A673 (cell line): Measurements from ENCODE around the gene GPC6. TPM values are rescaled to one million over a fixed set of nuclear protein-coding genes. Genes with fewer than 3 reads are reported as not detected.

Source experiments
- BruUV-seq: library from RNA; stranded (reverse); fragments of 400-500 nt; replicated peaks from 2 replicates; lab custom pipeline; 2021; lab: Mats Ljungman, UMichigan
- CTCF ChIA-PET: fragments of 300-600 bp; sonication (Branson Sonifier 250); formaldehyde crosslinking; loops from one replicate; lab custom pipeline; 2022; ENCODE audit warnings: antibody characterized with exemption; lab: Charles Lee
- POLR2A ChIA-PET: fragments of 300-600 bp; sonication (Branson Sonifier 250); formaldehyde crosslinking; loops from one replicate; lab custom pipeline; 2022; ENCODE audit warnings: antibody characterized with exemption; ENCODE audit not compliant: low non-redundant PET; lab: Charles Lee
- DNase-seq: peaks from one replicate; pipeline ENCODE4 v3.0.0-alpha.2; 2015; ENCODE audit warnings: low spot score
- H3K27ac ChIP-seq: fragments of 200-600 bp; sonication (generic); 2 replicates; pipeline ENCODE4 v1.5.1; 2016; ENCODE audit warnings: mixed run types, low read depth, mild to moderate bottlenecking, mixed read lengths, antibody characterized with exemption, low read length; ENCODE audit not compliant: poor library complexity, severe bottlenecking
- H3K27me3 ChIP-seq: fragments of 200-600 bp; sonication (generic); replicated peaks from 2 replicates; pipeline ENCODE4 v1.6.1; 2017; ENCODE audit warnings: mixed run types, low read depth, mild to moderate bottlenecking, mixed read lengths, antibody characterized with exemption, low read length; ENCODE audit not compliant: insufficient read depth, poor library complexity
- H3K36me3 ChIP-seq: fragments of 200-600 bp; sonication (generic); 2 replicates; pipeline ENCODE4 v1.6.1; 2016; ENCODE audit warnings: mixed run types, mild to moderate bottlenecking, mixed read lengths, antibody characterized with exemption, low read length; ENCODE audit not compliant: insufficient read depth, poor library complexity, severe bottlenecking
- H3K4me1 ChIP-seq: fragments of 200-600 bp; sonication (generic); 2 replicates; pipeline ENCODE4 v1.6.1; 2017; ENCODE audit warnings: mixed run types, mild to moderate bottlenecking, mixed read lengths, antibody characterized with exemption, low read length; ENCODE audit not compliant: insufficient read depth, poor library complexity, severe bottlenecking
- H3K4me3 ChIP-seq: fragments of 200-600 bp; sonication (generic); 2 replicates; pipeline ENCODE4 v1.5.1; 2016; ENCODE audit warnings: low read depth, mixed run types, mild to moderate bottlenecking, mixed read lengths, low read length; ENCODE audit not compliant: poor library complexity, severe bottlenecking
- H3K9me3 ChIP-seq: fragments of 200-600 bp; sonication (generic); 2 replicates; pipeline ENCODE4 v1.6.1; 2016; ENCODE audit warnings: mixed run types, low read depth, mild to moderate bottlenecking, mixed read lengths, antibody characterized with exemption, low read length; ENCODE audit not compliant: poor library complexity, severe bottlenecking
- EZH2 ChIP-seq: fragments of 200-600 bp; sonication (generic); IDR thresholded peaks from 2 replicates; pipeline ENCODE4 v1.6.1; 2017; ENCODE audit warnings: borderline replicate concordance, low read depth, mild to moderate bottlenecking, mixed read lengths, antibody characterized with exemption, low read length; ENCODE audit not compliant: poor library complexity, severe bottlenecking
- intact Hi-C: fragments of 100-400 bp; cut with micrococcal nuclease; formaldehyde crosslinking; loops from one replicate; pipeline ENCODE4 v1.10.0; 2022; ENCODE audit not compliant: unreplicated experiment
- total RNA-seq: library from RNA; stranded (reverse); gene quantifications from 2 replicates; pipeline ENCODE4 v1.2.3, GENCODE V29; 2021
- TF ChIP-seq, protein P1 (sequence below): fragments of 300-800, 200-600 bp; sonication (generic); conservative IDR thresholded peaks from 2 replicates; pipeline ENCODE4 v1.5.1; 2017; ENCODE audit warnings: low read depth, mild to moderate bottlenecking, antibody characterized with exemption, low read length, moderate library complexity, mixed read lengths

GPC6 gene
- total RNA-seq, 1 experiment from 2014 or later = 23.3 TPM

DNA sequence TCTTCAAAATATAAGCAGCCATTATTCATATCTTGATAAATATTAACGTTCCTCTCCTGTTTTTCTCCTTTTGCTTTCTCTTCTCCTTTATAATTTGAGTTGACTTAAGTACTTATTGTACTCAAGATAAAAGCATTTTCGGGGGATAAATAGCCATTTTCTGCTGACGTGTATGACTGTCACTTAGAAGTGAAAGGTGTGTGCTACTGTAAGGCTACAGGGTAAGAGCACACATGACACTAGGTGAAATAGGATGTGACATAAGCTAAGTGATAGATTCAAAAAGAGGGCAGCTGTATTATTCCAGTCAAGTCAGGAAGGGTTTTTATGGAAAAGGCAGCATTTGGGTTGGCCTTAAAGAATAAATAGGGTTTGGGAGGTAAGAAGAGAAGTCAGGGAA is 128.5 kb downstream of the GPC6 start:
- no peak for TF ChIP-seq EZH2
- TF ChIP-seq, protein P1, sequence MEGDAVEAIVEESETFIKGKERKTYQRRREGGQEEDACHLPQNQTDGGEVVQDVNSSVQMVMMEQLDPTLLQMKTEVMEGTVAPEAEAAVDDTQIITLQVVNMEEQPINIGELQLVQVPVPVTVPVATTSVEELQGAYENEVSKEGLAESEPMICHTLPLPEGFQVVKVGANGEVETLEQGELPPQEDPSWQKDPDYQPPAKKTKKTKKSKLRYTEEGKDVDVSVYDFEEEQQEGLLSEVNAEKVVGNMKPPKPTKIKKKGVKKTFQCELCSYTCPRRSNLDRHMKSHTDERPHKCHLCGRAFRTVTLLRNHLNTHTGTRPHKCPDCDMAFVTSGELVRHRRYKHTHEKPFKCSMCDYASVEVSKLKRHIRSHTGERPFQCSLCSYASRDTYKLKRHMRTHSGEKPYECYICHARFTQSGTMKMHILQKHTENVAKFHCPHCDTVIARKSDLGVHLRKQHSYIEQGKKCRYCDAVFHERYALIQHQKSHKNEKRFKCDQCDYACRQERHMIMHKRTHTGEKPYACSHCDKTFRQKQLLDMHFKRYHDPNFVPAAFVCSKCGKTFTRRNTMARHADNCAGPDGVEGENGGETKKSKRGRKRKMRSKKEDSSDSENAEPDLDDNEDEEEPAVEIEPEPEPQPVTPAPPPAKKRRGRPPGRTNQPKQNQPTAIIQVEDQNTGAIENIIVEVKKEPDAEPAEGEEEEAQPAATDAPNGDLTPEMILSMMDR = no peak
- Histone ChIP-seq H3K36me3 (no peaks in the 10 kb centered on the region), H3K4me3 (no peak overlapping the region), H3K9me3 (no peaks in the 10 kb centered on the region), H3K27me3 (no peaks in the 10 kb centered on the region), H3K27ac (no peak overlapping the region), H3K4me1 (peaks cover 6% of the 10 kb centered on the region)
- intact Hi-C loops = no loop called here
- no peak for DNase-seq
- ChIA-PET POLR2A (no interaction called here), CTCF (no interaction called here)
- BruUV-seq = no TSS peak

DNA sequence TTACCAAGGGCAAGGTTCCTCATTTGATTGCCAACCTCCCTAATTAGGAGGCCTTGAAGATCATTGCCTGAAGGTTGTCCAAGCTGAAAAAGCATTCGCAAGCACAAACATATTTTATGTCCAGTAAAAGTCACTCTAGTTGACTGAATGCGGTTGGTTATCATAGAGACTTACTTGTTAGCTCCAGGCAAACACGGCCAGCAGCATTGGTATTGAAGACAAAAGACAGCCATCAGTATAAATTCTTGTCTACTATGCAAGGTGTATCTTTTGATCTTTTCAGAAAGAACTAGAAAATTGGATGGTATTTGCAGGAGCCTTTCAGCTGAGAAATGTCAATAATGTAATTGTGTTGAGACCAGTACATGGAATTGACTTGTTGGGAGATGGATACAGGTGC is 129.9 kb downstream of the GPC6 start:
- ChIA-PET CTCF (no interaction called here), POLR2A (no interaction called here)
- Histone ChIP-seq H3K9me3 (no peaks in the 10 kb centered on the region), H3K36me3 (no peaks in the 10 kb centered on the region), H3K27ac (no peak overlapping the region), H3K4me1 (peaks cover 7% of the 10 kb centered on the region), H3K27me3 (no peaks in the 10 kb centered on the region), H3K4me3 (no peak overlapping the region)
- intact Hi-C loops = no loop called here
- no peak for DNase-seq
- no peak for TF ChIP-seq EZH2
- TF ChIP-seq, protein P1 = no peak
- BruUV-seq = no TSS peak

DNA sequence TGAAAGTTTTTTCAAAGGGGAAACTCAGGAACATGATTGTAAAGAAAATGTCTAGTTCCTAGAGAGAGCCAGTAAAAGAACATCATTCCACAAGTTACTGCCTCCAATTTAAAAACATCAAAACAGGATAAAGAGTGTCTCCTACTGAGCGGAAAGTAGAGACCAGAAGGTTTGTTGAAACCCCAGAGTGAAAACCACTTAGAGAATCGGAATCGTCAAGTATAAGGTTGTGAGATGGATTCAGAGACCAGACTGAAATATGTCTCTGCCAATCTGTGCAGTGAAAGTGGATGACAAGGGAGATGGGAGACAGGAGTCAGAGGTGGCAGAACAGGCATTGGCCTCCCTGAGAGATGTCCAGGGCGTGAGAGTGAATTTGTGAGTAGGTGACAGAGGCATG is 133.4 kb downstream of the GPC6 start:
- intact Hi-C loops = no loop called here
- H3K36me3 ChIP-seq = no peaks in the 10 kb centered on the region
- no peaks in the 10 kb centered on the region for H3K9me3 ChIP-seq
- no TSS peak for BruUV-seq
- no peak for TF ChIP-seq EZH2
- TF ChIP-seq, protein P1 = no peak
- no peak overlapping the region for H3K27ac ChIP-seq
- peaks cover 7% of the 10 kb centered on the region for H3K4me1 ChIP-seq
- no peak for DNase-seq
- POLR2A ChIA-PET = no interaction called here
- H3K27me3 ChIP-seq = no peaks in the 10 kb centered on the region
- CTCF ChIA-PET = no interaction called here
- H3K4me3 ChIP-seq = no peak overlapping the region
